Parathyroid adenoma (tissue), 2 donors: Measurements from ENCODE around the gene KCNN2.

Experiments
- H2AFZ ChIP-seq: fragments of 300-600 bp; sonication (generic); one replicate; pipeline ENCODE4 v1.7.0; 2017; ENCODE audit warnings: antibody characterized with exemption, mild to moderate bottlenecking
- H3K27ac ChIP-seq: fragments of 300-600 bp; sonication (generic); one replicate; pipeline ENCODE4 v1.7.0; 2017
- H3K27me3 ChIP-seq: fragments of 300-600 bp; sonication (generic); one replicate; pipeline ENCODE4 v1.7.0; 2017; ENCODE audit warnings: low read length; ENCODE audit not compliant: control insufficient read depth, insufficient read depth
- H3K36me3 ChIP-seq: fragments of 300-600 bp; sonication (generic); one replicate; pipeline ENCODE4 v1.7.0; 2017; ENCODE audit warnings: low read length; ENCODE audit not compliant: control insufficient read depth, insufficient read depth
- H3K4me1 ChIP-seq: fragments of 300-600 bp; sonication (generic); one replicate; pipeline ENCODE4 v1.7.0; 2017; ENCODE audit warnings: control low read depth
- H3K4me2 ChIP-seq: fragments of 300-600 bp; sonication (generic); one replicate; pipeline ENCODE4 v1.7.0; 2017; ENCODE audit warnings: low read length
- H3K4me3 ChIP-seq: fragments of 300-600 bp; sonication (generic); one replicate; pipeline ENCODE4 v1.7.0; 2017; ENCODE audit warnings: low read depth, low read length
- H3K79me2 ChIP-seq: fragments of 300-600 bp; sonication (generic); one replicate; pipeline ENCODE4 v1.7.0; 2017; ENCODE audit warnings: control low read depth
- H3K9ac ChIP-seq: fragments of 300-600 bp; sonication (generic); one replicate; pipeline ENCODE4 v1.7.0; 2017; ENCODE audit warnings: mild to moderate bottlenecking
- H3K9me3 ChIP-seq: fragments of 300-600 bp; sonication (generic); one replicate; pipeline ENCODE4 v1.7.0; 2017; ENCODE audit warnings: low read length; ENCODE audit not compliant: control insufficient read depth
- CTCF ChIP-seq: fragments of 300-600 bp; sonication (generic); IDR thresholded peaks from one replicate; pipeline ENCODE4 v1.7.0; 2017; ENCODE audit warnings: antibody characterized with exemption, mild to moderate bottlenecking
- donor health status: primary hyperparathyroidism.

Gene KCNN2

DNA sequence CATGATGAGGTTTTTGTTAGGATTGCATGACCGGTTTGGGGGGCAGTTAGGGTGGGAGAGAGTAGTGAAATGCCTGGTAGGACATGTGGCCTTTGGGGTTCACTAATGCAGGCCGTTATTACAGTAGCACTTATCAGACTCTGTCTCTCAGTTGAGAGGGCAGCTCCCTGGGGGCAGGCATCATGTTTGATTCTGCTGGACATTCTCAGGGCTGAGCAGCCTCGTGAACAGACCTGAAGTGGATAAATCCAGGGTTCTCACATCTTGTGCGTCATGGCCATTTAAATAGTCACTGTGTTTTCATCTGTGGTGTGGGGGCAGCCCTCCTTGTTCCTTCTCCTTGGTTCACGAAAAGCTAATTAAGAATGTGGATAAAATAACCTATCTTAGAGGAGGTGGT is 18.9 kb downstream of the KCNN2 start:
- no peak overlapping the region for H3K27ac ChIP-seq
- H3K9me3 ChIP-seq: no peaks in the 10 kb centered on the region

GRCh38 chr5:114387433-114387832 is 25.6 kb downstream of the KCNN2 start:
- Histone ChIP-seq H3K9ac (no peak overlapping the region), H3K27ac (no peak overlapping the region), H3K4me2 (no peak overlapping the region), H3K4me1 (no peaks in the 10 kb centered on the region), H3K4me3 (no peak overlapping the region), H2AFZ (no peak overlapping the region), H3K36me3 (no peaks in the 10 kb centered on the region), H3K79me2 (no peaks in the 10 kb centered on the region), H3K27me3 (no peaks in the 10 kb centered on the region), H3K9me3 (no peaks in the 10 kb centered on the region)
- TF ChIP-seq CTCF: no peak

More for the DNA sequence above, 18.9 kb downstream of the KCNN2 start:
- Histone ChIP-seq H3K4me1 (no peaks in the 10 kb centered on the region), H2AFZ (no peak overlapping the region), H3K36me3 (no peaks in the 10 kb centered on the region), H3K27me3 (no peaks in the 10 kb centered on the region), H3K79me2 (no peaks in the 10 kb centered on the region), H3K4me2 (no peak overlapping the region), H3K4me3 (no peak overlapping the region), H3K9ac (no peak overlapping the region)
- TF ChIP-seq CTCF: no peak

GRCh38 chr5:114390431-114390830 is 28.6 kb downstream of the KCNN2 start:
- H3K27ac ChIP-seq: no peak overlapping the region
- no peaks in the 10 kb centered on the region for H3K27me3 ChIP-seq
- H3K9me3 ChIP-seq: no peaks in the 10 kb centered on the region
- no peak overlapping the region for H3K4me2 ChIP-seq
- H3K9ac ChIP-seq: no peak overlapping the region
- no peak for TF ChIP-seq CTCF
- H2AFZ ChIP-seq: no peak overlapping the region
- no peaks in the 10 kb centered on the region for H3K79me2 ChIP-seq
- H3K36me3 ChIP-seq: no peaks in the 10 kb centered on the region
- no peak overlapping the region for H3K4me3 ChIP-seq
- no peaks in the 10 kb centered on the region for H3K4me1 ChIP-seq

GRCh38 chr5:114391321-114391720 is 29.5 kb downstream of the KCNN2 start:
- Histone ChIP-seq H3K4me1 (no peaks in the 10 kb centered on the region), H3K4me3 (no peak overlapping the region), H3K4me2 (no peak overlapping the region), H3K79me2 (no peaks in the 10 kb centered on the region), H3K9me3 (no peaks in the 10 kb centered on the region), H3K9ac (no peak overlapping the region), H3K27ac (no peak overlapping the region), H3K36me3 (no peaks in the 10 kb centered on the region), H2AFZ (no peak overlapping the region), H3K27me3 (no peaks in the 10 kb centered on the region)
- TF ChIP-seq CTCF: no peak

DNA sequence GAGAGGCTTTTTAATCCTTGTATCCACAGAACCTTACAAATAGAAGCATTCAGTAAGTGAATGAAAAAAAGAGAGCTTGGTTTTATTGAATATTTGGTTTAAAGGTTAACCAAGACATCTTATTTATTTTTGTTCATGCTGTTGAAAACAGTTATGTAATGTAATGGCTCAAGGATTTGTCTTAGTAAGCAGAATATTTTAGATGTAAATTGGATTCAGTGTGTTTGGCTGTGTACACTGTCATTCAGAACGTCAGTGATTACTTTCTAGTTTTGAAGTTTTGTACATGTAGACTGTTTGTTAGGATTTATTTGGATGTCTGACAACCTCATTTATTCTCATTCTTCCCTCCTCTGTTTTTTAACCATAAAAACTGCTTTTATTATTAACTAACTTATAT is 31.3 kb downstream of the KCNN2 start:
- no peak overlapping the region for H3K4me3 ChIP-seq
- no peaks in the 10 kb centered on the region for H3K79me2 ChIP-seq
- no peak overlapping the region for H3K9ac ChIP-seq
- no peaks in the 10 kb centered on the region for H3K36me3 ChIP-seq
- no peaks in the 10 kb centered on the region for H3K27me3 ChIP-seq
- H3K9me3 ChIP-seq: no peaks in the 10 kb centered on the region
- no peak overlapping the region for H3K4me2 ChIP-seq
- H3K4me1 ChIP-seq: no peaks in the 10 kb centered on the region
- H2AFZ ChIP-seq: no peak overlapping the region
- no peak for TF ChIP-seq CTCF
- H3K27ac ChIP-seq: no peak overlapping the region
